Immature natural killer cell (primary cell): Measurements from ENCODE around the gene MTREX. TPM values are rescaled to one million over a fixed set of nuclear protein-coding genes. Genes with fewer than 3 reads are reported as not detected.

Source experiments
- DNase-seq, 3 donors: peaks; one replicate each; pipeline ENCODE4 v3.0.0; 2022; ENCODE audit warnings: mixed read lengths in 1 of 3
- H3K27ac Mint-ChIP-seq, 6 donors: one replicate each; pipeline ENCODE4 v1.8.0; 2020; ENCODE audit warnings: mixed read lengths in 6 of 6, mild to moderate bottlenecking in 5 of 6, inconsistent platforms in 4 of 6, moderate library complexity in 3 of 6
- H3K27me3 Mint-ChIP-seq, 3 donors: one replicate each; pipeline ENCODE4 v1.8.0; 2020 to 2021; ENCODE audit warnings: low read depth in 3 of 3, mild to moderate bottlenecking in 3 of 3, mixed read lengths in 3 of 3, moderate library complexity in 3 of 3, inconsistent platforms in 1 of 3
- H3K36me3 Mint-ChIP-seq, 3 donors: one replicate each; pipeline ENCODE4 v1.8.0; 2020; ENCODE audit warnings: mixed read lengths in 3 of 3, inconsistent platforms in 2 of 3, mild to moderate bottlenecking in 2 of 3
- H3K4me1 Mint-ChIP-seq, 2 donors: one replicate each; pipeline ENCODE4 v1.8.0; 2020; ENCODE audit warnings: inconsistent platforms in 2 of 2, mild to moderate bottlenecking in 2 of 2, mixed read lengths in 2 of 2, moderate library complexity in 1 of 2
- H3K4me3 Mint-ChIP-seq, 5 donors: one replicate each; pipeline ENCODE4 v1.8.0; 2020; ENCODE audit warnings: mild to moderate bottlenecking in 5 of 5, mixed read lengths in 5 of 5, inconsistent platforms in 3 of 5, moderate library complexity in 3 of 5
- H3K9me3 Mint-ChIP-seq, 6 donors: one replicate each; pipeline ENCODE4 v1.8.0; 2020; ENCODE audit warnings: mild to moderate bottlenecking in 6 of 6, mixed read lengths in 6 of 6, inconsistent platforms in 4 of 6, moderate library complexity in 3 of 6
- polyA plus RNA-seq, 3 donors: library from polyadenylated mRNA; unstranded; fragments of 300-500 nt; fragmentation: Illumina TruSeq; gene quantifications; one replicate each; pipeline ENCODE4 v1.2.3, GENCODE V29; 2021

MTREX gene
- polyA plus RNA-seq, 3 donors from 2014 or later = 21.8 to 29.3 (median 24.4) TPM

DNA sequence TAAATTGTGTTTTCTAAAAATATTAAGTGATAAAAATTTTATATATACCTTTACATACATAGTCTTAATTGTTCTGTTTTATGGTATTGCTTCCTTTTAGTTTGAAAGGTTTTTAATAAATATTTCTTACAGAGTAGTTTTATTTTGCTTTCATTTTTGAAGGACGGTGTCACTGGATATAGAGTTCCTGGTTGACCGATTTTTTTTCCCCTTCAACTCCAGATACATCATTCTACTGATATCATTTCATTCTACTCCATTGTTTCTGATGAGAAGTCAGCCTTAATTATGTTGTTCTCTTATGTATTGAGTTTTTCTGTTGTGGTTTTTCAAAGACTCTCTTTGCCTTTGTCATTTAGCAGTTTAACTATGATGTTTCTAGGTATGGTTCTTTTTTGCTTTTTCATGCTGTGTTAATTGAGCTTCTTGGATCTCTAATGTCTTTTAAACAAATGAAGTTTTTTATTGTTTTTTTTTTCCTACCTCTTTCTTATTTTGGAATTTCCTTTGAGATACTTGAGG lies 30.4 kb downstream of the MTREX start:
- Mint-ChIP-seq H3K4me3 (peak overlapping the region in 3 of 5 donors; percentile 9 to 83 (median 15)), H3K27me3 (no peaks in the 10 kb centered on the region), H3K9me3 (no peaks in the 10 kb centered on the region), H3K36me3 (peaks cover 6 to 18% (median 7%) of the 10 kb centered on the region in 3 donors), H3K27ac (peak overlapping the region in 4 of 6 donors; percentile 10 to 80 (median 50)), H3K4me1 (peaks cover 12 to 29% of the 10 kb centered on the region in 2 donors)
- no peak for DNase-seq

DNA sequence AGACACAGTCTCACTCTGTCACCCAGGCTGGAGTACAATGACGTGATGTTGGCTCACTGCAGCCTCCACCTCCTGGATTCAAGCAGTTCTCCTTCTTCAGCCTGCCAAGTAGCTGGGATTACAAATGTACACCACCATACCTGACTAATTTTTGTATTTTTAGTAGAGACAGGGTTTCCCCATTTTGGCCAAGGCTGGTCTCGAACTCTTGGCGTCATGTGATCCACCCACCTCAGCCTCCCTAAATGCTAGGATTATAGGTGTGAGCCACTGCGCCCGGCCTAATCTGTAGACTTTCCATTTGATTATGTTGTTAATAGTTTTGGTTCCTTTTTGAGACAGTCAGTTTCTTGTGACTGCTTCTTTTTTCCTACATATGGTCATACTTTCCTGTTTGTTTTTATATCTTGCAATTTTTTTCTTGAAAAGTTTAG lies 31.0 kb downstream of the MTREX start:
- no peak for DNase-seq
- Mint-ChIP-seq H3K27me3 (no peaks in the 10 kb centered on the region), H3K4me3 (peak overlapping the region in 1 of 5 donors; percentile 83), H3K27ac (peak overlapping the region in 2 of 6 donors; percentile 4 to 36), H3K4me1 (peaks cover 12 to 22% of the 10 kb centered on the region in 2 donors), H3K9me3 (no peaks in the 10 kb centered on the region), H3K36me3 (peaks cover 4 to 18% (median 8%) of the 10 kb centered on the region in 3 donors)

DNA sequence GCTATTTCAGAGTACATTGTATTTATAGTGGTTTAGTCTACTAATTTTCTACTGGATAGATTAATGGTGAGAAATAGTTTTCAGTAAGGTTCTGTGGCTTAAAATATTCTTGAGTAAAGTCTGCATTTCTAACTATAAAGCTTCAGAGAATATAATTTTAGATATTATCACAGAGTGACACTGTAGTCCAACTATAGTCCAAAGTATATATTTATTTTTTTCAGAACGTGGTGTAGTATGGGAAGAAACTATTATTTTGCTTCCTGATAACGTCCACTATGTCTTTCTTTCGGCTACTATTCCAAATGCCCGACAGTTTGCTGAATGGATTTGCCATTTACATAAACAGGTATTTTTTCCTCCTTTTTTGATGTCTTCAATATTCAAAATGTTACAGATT lies 35.3 kb downstream of the MTREX start:
- H3K27me3 Mint-ChIP-seq = peaks cover 0 to 1% (median 0%) of the 10 kb centered on the region in 3 donors
- H3K27ac Mint-ChIP-seq = no peak overlapping the region
- H3K4me3 Mint-ChIP-seq = no peak overlapping the region
- H3K9me3 Mint-ChIP-seq = no peaks in the 10 kb centered on the region
- H3K36me3 Mint-ChIP-seq = peaks cover 13 to 42% (median 21%) of the 10 kb centered on the region in 3 donors
- DNase-seq = no peak
- H3K4me1 Mint-ChIP-seq = peaks cover 8 to 19% of the 10 kb centered on the region in 2 donors

DNA sequence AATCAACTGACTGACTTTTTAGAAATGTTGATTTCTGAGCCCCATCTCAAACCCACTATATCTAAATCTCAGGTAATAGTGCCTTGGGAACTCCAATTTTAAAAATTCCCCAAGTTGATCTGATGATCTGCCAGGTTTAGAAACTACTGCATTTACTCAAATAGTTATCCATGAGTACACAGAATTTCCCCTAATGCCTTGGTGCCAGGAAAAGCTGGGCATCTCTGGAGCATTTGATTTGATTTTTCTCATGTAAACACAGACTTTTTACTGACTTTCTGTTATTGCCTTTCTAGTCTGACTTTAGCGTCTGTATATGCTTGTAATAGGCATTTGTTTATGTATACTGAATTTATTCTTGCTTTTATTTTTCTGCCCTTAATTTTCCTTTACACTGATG lies 35.8 kb downstream of the MTREX start:
- Mint-ChIP-seq H3K9me3 (no peaks in the 10 kb centered on the region), H3K27ac (no peak overlapping the region), H3K27me3 (peaks cover 0 to 1% (median 0%) of the 10 kb centered on the region in 3 donors), H3K4me1 (peaks cover 3 to 14% of the 10 kb centered on the region in 2 donors), H3K4me3 (no peak overlapping the region), H3K36me3 (peaks cover 13 to 47% (median 22%) of the 10 kb centered on the region in 3 donors)
- DNase-seq = no peak

DNA sequence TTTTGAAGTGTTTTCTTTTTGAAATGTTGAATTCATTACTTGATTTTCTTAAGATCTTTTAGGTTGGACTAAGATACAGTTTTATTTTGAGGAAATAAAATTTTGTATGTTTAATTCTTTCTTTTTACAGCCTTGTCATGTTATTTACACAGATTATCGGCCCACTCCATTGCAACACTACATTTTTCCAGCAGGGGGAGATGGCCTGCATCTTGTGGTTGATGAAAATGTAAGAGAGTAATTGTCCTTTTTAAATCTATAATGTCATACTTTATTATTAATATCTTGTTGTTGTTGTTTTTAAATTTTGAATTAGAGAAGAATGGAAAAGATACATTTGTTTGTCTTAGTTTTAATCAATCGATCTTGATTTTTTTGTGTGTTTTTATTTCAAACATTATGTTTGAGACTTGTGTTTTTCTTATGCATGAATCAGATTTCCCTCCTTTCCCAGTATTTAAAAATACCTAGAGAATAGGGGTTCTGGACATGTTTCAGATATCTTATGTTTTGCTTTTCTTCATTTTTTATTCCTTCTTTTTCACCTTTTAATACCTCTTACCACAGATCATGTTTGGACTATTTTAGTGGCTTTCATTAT lies 36.7 kb downstream of the MTREX start:
- H3K27ac Mint-ChIP-seq = no peak overlapping the region
- H3K27me3 Mint-ChIP-seq = peaks cover 0 to 1% (median 0%) of the 10 kb centered on the region in 3 donors
- peaks cover 0 to 5% of the 10 kb centered on the region in 2 donors for H3K4me1 Mint-ChIP-seq
- peak; percentile 19 to 41 (median 28) for DNase-seq
- peaks cover 17 to 46% (median 24%) of the 10 kb centered on the region in 3 donors for H3K36me3 Mint-ChIP-seq
- H3K9me3 Mint-ChIP-seq = no peaks in the 10 kb centered on the region
- no peak overlapping the region for H3K4me3 Mint-ChIP-seq

DNA sequence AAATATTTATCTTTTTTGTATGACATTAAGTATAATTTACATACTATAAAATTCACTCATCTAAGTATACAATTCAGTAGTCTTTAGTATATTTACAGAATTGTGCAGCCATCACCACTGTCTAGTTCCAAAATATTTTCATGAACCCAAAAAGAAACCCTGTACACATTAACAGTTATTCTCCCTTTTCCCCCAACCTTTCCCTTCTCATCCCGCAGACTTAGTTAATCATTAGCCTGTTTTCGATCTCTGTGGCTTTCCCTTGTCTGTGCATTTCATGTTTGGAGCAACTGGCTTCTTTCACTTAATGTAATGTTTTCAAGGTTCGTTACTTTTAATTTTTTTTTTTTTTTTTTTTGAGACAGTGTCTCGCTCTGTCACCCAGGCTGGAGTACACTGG lies 37.5 kb downstream of the MTREX start:
- Mint-ChIP-seq H3K9me3 (no peaks in the 10 kb centered on the region), H3K4me1 (peaks cover 0 to 5% of the 10 kb centered on the region in 2 donors), H3K4me3 (no peak overlapping the region), H3K27ac (no peak overlapping the region), H3K36me3 (peaks cover 17 to 55% (median 30%) of the 10 kb centered on the region in 3 donors), H3K27me3 (peaks cover 0 to 1% (median 0%) of the 10 kb centered on the region in 3 donors)
- DNase-seq = no peak

DNA sequence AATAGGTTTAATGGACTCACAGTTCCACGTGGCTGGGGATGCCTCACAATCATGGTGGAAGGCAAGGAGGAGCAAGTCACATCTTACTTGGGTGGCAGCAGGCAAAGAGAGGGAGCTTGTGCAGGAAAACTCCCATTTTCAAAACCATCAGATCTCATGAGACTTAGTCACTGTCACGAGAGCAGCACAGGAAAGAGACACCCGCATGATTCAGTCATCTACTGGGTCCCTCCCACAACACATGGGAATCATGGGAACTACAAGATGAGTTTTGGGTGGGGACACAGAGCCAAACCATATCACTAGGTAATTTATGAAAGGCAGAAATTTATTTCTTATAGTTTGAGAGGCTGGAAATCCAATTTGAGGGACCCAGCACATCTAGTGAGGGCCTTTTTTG lies 40.0 kb downstream of the MTREX start:
- no peak overlapping the region for H3K4me3 Mint-ChIP-seq
- H3K36me3 Mint-ChIP-seq = peaks cover 21 to 64% (median 37%) of the 10 kb centered on the region in 3 donors
- H3K27ac Mint-ChIP-seq = no peak overlapping the region
- DNase-seq = no peak
- H3K4me1 Mint-ChIP-seq = peaks cover 0 to 5% of the 10 kb centered on the region in 2 donors
- H3K9me3 Mint-ChIP-seq = no peaks in the 10 kb centered on the region
- peaks cover 0 to 1% (median 0%) of the 10 kb centered on the region in 3 donors for H3K27me3 Mint-ChIP-seq

DNA sequence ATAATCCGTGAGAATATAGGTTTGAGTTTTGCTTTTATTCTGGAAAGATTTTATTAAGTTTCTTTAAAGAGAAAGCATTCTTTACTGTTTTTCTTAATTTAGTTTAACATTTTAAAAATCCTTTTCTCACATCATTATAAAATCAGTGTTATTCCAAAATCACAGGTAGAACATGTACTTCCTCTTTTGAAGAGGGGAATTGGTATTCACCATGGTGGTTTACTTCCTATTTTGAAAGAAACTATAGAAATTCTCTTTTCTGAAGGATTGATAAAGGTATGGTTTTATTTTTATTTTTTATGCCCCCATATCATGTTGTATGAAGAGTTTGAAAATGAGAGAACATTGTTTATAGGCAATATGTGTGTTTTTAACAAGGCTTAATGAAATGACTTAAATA lies 43.0 kb downstream of the MTREX start:
- Mint-ChIP-seq H3K4me3 (no peak overlapping the region), H3K36me3 (peaks cover 33 to 59% (median 35%) of the 10 kb centered on the region in 3 donors), H3K9me3 (no peaks in the 10 kb centered on the region), H3K27ac (no peak overlapping the region), H3K4me1 (no peaks in the 10 kb centered on the region), H3K27me3 (peaks cover 0 to 1% (median 0%) of the 10 kb centered on the region in 3 donors)
- DNase-seq = no peak

DNA sequence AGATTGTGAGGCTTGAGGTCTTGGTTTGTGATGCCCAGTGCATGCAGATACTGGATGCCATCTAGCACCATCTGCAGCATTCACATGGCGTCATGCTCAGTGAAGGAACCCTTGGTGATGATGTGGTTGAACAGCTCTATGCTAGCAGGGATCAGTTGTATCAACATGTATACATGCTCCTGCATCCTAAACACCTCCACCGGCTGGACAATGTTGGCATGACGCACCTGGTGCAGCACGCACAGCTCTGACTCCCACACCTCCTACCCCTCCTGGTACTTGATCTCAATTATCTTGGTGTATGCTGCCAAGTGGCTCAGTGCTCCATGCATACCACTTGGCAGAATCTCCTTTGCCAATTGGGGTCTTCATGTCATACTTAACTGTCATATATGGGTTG lies 49.1 kb downstream of the MTREX start:
- Mint-ChIP-seq H3K27ac (no peak overlapping the region), H3K36me3 (peaks cover 23 to 39% (median 30%) of the 10 kb centered on the region in 3 donors), H3K4me1 (no peaks in the 10 kb centered on the region), H3K27me3 (no peaks in the 10 kb centered on the region), H3K4me3 (no peak overlapping the region), H3K9me3 (no peaks in the 10 kb centered on the region)
- no peak for DNase-seq

DNA sequence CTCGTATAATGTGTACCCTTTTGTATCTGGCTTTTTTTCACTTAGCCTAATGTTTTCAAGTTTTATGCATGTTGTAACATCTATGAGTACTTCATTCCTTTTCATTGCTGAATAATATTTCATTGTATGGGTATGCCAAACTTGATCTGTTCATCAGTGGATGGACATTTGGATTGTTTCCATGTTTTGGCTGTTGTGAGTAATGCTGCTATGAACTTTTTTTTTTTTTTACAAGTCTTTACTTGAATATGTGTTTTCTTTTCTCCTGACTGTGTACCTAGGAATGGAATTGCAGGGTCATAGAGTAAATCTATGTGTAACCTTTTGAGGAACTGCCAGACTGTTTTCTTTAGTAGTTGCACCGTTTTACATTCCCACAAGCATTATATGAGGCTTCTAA lies 52.4 kb downstream of the MTREX start:
- Mint-ChIP-seq H3K4me3 (no peak overlapping the region), H3K4me1 (no peaks in the 10 kb centered on the region), H3K27me3 (no peaks in the 10 kb centered on the region), H3K27ac (no peak overlapping the region), H3K36me3 (peaks cover 12 to 27% (median 16%) of the 10 kb centered on the region in 3 donors), H3K9me3 (no peaks in the 10 kb centered on the region)
- no peak for DNase-seq

DNA sequence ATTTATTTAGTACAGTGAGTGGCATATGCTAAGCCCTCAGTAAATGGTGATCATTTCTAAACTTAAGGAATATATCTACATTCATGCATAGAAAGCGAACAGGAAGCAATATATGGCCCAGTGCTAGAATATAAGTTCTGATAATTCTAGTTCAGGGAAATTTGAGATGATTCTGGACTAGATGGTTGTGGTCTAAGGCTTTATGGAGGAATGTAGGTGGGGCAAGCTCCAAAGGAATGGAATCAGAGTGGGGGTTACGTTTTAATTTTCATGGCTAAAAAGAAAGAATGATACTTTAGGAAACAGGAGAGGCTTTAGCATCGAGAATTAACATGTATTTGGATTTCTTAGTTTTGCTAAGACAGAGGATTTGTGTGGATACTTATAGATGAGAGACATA lies 56.1 kb downstream of the MTREX start:
- Mint-ChIP-seq H3K36me3 (peaks cover 16 to 26% (median 21%) of the 10 kb centered on the region in 3 donors), H3K4me3 (no peak overlapping the region), H3K27ac (no peak overlapping the region), H3K4me1 (peaks cover 0 to 2% of the 10 kb centered on the region in 2 donors), H3K27me3 (no peaks in the 10 kb centered on the region), H3K9me3 (no peaks in the 10 kb centered on the region)
- DNase-seq = no peak

DNA sequence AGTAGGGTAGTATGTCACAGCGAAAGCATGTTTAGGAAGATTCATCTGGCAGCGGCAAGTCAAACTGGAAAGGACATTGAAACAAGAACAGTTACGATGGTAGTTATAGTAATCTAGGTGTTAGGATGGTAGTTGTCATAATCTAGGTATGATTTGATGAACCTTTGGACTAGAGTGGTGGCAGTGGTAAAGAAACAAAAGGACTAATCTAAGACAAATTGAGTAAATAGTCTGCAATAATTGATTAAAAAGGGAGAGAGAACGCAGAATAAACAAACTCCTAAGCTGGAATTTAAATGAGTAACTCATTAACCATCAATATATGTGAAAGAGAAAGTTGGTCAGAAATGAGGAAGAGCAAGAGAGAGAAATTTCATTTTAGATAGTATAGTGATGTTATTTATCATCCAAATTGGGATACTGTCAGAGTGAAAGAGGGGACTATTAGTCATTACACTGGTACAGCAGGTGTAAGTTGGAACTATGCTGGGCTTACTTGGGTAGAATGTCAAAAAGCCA lies 56.8 kb downstream of the MTREX start:
- Mint-ChIP-seq H3K4me1 (peaks cover 0 to 2% of the 10 kb centered on the region in 2 donors), H3K27me3 (no peaks in the 10 kb centered on the region), H3K9me3 (no peaks in the 10 kb centered on the region), H3K27ac (no peak overlapping the region), H3K36me3 (peaks cover 14 to 23% (median 19%) of the 10 kb centered on the region in 3 donors), H3K4me3 (no peak overlapping the region)
- no peak for DNase-seq

DNA sequence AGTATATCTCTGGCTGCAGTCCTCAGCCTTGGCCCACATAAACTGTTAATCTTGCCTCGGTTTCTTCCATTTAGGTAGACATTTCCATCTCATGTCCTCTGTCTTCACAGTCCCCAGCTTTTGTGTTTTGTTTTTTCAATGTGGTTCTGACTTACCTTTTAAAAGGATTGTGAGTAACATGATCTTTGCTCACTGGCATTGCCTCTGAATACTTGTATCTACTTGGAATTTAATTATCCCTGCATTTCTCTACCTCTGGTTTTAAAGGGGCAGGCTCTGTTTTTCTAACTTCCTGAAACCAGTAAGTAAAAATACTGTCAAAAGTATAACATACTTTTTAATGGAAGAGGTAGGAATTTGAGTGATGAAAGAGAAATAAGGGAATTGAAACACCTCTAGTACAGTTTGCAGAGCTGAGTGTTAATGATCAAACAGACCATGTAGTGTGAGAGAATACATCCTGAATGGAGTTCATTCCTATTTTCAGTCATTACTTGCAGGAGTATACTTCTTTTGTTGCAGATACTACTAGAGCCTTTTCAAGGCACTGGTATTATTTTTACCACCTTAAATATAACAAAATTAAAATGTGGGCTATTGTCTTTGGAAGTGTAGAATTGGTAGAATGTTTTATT lies 62.6 kb downstream of the MTREX start:
- Mint-ChIP-seq H3K4me3 (no peak overlapping the region), H3K9me3 (peaks cover 0 to 4% (median 0%) of the 10 kb centered on the region in 6 donors), H3K4me1 (peaks cover 2 to 5% of the 10 kb centered on the region in 2 donors), H3K27me3 (peaks cover 0 to 2% (median 1%) of the 10 kb centered on the region in 3 donors), H3K27ac (no peak overlapping the region), H3K36me3 (peaks cover 25 to 43% (median 43%) of the 10 kb centered on the region in 3 donors)
- DNase-seq = no peak

DNA sequence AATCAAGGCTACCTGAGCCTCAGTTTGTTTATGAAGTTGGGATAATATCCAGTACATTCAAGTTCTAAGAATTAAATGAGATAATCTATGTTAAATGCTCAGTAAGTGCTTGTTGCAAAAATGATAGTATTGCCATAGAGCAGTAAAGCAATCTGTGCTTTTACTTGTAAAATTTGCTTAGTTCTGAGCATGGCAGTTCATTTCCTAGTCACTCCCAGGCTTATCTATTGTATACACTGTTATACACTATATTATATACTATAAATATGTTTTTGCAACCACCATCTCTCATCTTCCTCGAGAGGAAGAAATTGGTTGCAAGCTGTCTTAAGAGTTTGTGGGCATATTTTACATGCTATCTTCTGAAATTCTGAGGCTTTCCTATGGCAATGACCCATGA lies 63.4 kb downstream of the MTREX start:
- Mint-ChIP-seq H3K9me3 (peaks cover 0 to 4% (median 0%) of the 10 kb centered on the region in 6 donors), H3K36me3 (peaks cover 30 to 49% (median 48%) of the 10 kb centered on the region in 3 donors), H3K4me3 (no peak overlapping the region), H3K4me1 (peaks cover 2 to 5% of the 10 kb centered on the region in 2 donors), H3K27me3 (peaks cover 0 to 2% (median 2%) of the 10 kb centered on the region in 3 donors), H3K27ac (no peak overlapping the region)
- no peak for DNase-seq
